OCI-LY1 (cell line): ENCODE measurements around the gene IFT43.

Source experiments
- CTCF ChIP-seq: fragments of 200-600 bp; sonication (generic), shearing (Covaris generic); IDR thresholded peaks from 2 replicates; pipeline ENCODE4 v1.5.1; 2017; ENCODE audit warnings: mild to moderate bottlenecking, antibody characterized with exemption, low read length, moderate library complexity, mixed read lengths
- EZH2 ChIP-seq: fragments of 200-600 bp; sonication (generic), shearing (Covaris generic); IDR thresholded peaks from 2 replicates; pipeline ENCODE4 v1.8.0; 2017; ENCODE audit warnings: borderline replicate concordance, mixed run types, mild to moderate bottlenecking, antibody characterized with exemption, low read length, moderate library complexity, mixed read lengths

GRCh38 chr14:75982266-75983018, 3.1 kb upstream of the IFT43 start:
- TF ChIP-seq EZH2 (no peak), CTCF (peak; percentile 52)
